Gastrocnemius medialis (tissue), 4 donors: ENCODE results near the gene TRIM16.
"Not testable (repeated sequence)": the region's sequence is repeated elsewhere in the genome, so short reads cannot be mapped to it uniquely, and the experiment has no call there.

Source experiments
- POLR2A ChIP-seq, 2 donors: fragments of 450-650 bp; IDR thresholded peaks; one replicate each; pipeline ENCODE4 v1.6.1; 2017; ENCODE audit warnings: antibody characterized with exemption in 2 of 2, mild to moderate bottlenecking in 2 of 2, moderate library complexity in 2 of 2
- TF ChIP-seq, protein P1 (sequence below), 5 experiments: fragments of 450-650 bp in 3 of 5; fragments of 200-600 bp in 2 of 5; sonication (generic) in 2 of 5; IDR thresholded peaks in 4 of 5; conservative IDR thresholded peaks in 1 of 5; 1 replicate in 4 of 5; 2 replicates in 1 of 5; pipeline ENCODE4 v1.5.1; 2016 to 2019; ENCODE audit warnings: antibody characterized with exemption in 5 of 5, mild to moderate bottlenecking in 3 of 5, moderate library complexity in 3 of 5

DNA sequence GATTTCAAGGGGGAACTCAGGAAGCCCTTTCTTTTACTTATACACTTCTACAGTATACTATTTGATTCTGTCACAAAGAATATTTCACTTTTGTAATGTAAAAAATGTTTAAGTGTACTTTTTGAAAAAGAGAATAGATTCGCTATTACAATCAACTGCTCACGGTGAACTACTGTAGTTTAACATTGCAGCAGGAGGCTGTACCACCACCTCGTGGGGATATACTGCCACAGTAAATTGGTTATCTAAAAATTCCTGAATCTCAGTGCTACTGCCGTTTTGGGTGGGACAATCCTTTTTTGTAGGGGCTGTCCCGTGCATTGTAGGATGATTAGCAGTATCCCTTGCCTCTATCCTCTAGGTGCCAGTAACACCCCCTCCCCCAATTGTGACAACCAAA is 14.6 kb downstream of the TRIM16 start:
- TF ChIP-seq, protein P1, sequence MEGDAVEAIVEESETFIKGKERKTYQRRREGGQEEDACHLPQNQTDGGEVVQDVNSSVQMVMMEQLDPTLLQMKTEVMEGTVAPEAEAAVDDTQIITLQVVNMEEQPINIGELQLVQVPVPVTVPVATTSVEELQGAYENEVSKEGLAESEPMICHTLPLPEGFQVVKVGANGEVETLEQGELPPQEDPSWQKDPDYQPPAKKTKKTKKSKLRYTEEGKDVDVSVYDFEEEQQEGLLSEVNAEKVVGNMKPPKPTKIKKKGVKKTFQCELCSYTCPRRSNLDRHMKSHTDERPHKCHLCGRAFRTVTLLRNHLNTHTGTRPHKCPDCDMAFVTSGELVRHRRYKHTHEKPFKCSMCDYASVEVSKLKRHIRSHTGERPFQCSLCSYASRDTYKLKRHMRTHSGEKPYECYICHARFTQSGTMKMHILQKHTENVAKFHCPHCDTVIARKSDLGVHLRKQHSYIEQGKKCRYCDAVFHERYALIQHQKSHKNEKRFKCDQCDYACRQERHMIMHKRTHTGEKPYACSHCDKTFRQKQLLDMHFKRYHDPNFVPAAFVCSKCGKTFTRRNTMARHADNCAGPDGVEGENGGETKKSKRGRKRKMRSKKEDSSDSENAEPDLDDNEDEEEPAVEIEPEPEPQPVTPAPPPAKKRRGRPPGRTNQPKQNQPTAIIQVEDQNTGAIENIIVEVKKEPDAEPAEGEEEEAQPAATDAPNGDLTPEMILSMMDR (IDR thresholded peaks at IDR 0.05 in 4 of 5, conservative IDR thresholded peaks at IDR 0.05 in 1 of 5): not testable (repeated sequence)
- TF ChIP-seq POLR2A (IDR thresholded peaks at IDR 0.05): not testable (repeated sequence)
